GM18858 (cell line): Measurements from ENCODE around the gene STK4.
"Not testable (repeated sequence)": the region's sequence is repeated elsewhere in the genome, so short reads cannot be mapped to it uniquely, and the experiment has no call there.

Source experiments
- ATAC-seq: cut with Tn5 transposase; IDR thresholded peaks from one replicate; pipeline ENCODE4 v1.9.1; 2021; ENCODE audit not compliant: unreplicated experiment

The STK4 gene

GRCh38 chr20:45021631-45022030 is 55.3 kb downstream of the STK4 start:
- ATAC-seq = no peak

GRCh38 chr20:45023140-45023539 is 56.8 kb downstream of the STK4 start:
- ATAC-seq = not testable (repeated sequence)

GRCh38 chr20:45028424-45029136 is 62.3 kb downstream of the STK4 start:
- ATAC-seq = no peak

DNA sequence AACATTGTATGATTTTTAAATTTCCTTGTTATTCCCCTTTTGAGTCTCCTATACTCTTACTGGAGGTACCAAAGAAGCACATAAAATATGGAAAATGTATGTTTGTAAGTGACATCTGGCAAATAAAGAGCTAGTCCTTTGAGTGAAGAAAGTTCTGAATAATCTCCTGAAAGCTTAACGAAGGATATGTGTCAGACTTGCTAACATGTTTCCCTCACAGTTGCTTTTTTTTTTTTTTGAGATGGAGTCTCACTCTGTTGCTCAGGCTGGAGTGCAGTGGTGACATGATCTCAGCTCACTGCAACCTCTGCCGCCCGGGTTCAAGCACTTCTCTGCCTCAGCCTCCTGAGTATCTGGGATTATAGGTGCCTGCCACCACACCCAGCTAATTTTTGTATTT is 63.6 kb downstream of the STK4 start:
- ATAC-seq = no peak

GRCh38 chr20:45032276-45032675 is 66.0 kb downstream of the STK4 start:
- no peak for ATAC-seq

DNA sequence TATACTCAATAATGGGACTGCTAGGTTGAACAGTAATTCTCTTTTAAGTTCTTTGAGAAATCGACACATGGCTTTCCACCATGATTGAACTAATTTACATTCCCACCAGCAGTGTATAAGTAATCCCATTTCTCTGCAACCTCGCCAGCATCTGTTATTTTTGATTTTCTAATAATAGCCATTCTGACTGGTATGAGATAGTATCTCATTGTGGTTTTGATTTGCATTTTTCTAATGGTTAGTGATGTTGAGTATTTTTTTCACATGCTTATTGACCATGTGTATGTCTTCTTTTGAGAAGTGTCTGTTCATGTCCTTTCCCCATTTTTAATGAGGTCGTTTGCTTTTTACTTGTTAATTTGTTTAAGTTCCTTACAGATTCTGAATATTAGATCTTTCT is 66.5 kb downstream of the STK4 start:
- no peak for ATAC-seq

GRCh38 chr20:45034436-45034835 is 68.1 kb downstream of the STK4 start:
- ATAC-seq = no peak

DNA sequence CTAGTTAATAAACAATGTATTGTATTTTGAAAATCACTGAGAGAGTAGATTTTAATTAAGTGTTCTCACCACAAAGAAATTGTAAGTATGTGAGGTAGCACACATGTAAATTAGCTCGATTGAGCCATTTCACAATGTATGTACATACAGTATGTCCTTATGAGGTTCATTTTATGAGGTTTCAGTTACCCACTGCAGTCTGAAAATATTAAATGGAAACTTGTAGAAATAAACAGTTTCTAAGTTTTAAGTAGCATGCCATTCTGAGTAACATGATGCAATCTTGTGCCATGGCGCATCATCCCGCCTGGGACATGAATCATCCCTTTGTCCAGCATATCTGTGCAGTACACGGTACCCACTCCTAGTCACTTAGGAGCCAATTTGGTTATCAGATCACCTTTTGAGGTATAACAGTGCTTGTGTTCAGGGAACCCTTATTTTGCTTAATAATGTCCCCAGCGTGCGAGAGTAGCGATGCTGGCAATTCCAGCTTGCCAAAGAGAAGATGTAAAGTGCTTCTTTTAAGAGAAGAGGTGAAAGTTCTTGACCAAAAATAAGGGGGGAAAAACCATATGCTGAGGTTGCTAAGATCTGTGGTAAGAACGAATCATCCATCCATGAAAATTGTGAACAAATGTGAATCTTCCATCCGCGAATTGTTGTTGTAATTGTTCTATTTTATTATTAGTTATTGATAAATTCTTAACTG is 69.9 kb downstream of the STK4 start:
- ATAC-seq = no peak

DNA sequence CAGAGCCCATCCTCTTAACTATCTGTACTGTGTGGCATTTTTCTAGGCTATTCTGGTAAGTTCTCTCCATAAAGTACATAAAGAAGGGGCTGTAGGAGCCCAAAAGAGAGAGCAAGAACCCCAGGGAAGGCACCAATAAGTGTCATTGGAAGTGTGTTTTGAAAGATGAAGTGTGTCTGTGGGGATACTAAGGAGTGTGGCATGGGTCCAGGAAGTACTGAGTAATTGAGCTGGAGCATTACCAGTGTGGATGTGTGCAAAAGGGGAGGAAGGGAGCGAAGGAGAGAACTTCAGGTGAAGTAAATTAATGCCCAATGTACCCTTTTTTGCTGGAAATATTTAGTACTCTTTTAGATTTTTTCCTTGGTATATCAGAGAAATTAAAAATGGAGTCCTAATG is 70.7 kb downstream of the STK4 start:
- ATAC-seq = no peak

DNA sequence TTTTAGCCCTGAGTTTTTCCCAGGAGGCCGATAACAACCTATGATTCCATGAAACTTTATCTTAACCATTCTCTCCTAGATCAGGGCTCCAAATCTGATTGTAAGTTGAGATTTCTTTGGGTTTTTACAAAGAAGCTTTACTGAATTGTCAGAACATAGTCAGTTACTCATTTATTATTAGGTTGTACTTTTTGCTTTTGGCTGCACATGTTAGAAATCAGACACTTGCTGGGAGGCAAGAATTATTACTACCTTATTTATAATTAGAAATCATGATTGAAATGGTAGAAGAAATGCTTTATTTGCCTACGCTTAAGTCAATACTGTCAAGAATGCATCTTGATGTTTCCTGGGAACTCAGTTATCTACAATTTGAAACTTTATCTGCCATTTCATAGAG is 71.3 kb downstream of the STK4 start:
- ATAC-seq = no peak

GRCh38 chr20:45038745-45039474 is 72.6 kb downstream of the STK4 start:
- no peak for ATAC-seq

- no peak for ATAC-seq
These were observed 73.1 kb downstream of the STK4 start for GRCh38 chr20:45039475-45039820.

- ATAC-seq = no peak
These were observed 75.4 kb downstream of the STK4 start for GRCh38 chr20:45041464-45042337.

- no peak for ATAC-seq
These were observed 76.7 kb downstream of the STK4 start for GRCh38 chr20:45042978-45043377.

DNA sequence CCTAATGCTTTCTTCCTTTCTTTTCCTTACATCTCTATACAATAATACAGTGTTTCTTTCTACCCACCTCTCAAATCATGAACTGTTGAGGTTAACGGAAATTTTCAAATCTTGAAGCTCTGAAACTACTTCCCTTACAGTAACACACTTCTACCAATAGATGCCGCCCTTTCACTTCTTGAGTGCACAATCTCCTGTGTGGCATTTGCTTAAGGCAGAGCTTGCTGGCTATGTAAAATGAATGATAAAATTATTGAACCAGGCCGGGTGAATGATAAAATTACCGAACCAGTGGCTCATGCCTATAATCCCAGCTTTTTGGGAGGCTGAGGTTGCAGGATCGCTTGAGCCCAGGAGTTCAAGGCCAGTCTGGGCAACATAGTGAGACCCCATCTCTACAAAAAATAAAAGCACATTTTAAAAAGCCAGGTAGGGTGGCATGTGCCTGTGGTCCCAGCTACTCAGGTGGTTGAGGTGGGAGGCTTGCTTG is 77.8 kb downstream of the STK4 start:
- no peak for ATAC-seq

- ATAC-seq = no peak
These were observed 78.3 kb downstream of the STK4 start for GRCh38 chr20:45044601-45045000.

DNA sequence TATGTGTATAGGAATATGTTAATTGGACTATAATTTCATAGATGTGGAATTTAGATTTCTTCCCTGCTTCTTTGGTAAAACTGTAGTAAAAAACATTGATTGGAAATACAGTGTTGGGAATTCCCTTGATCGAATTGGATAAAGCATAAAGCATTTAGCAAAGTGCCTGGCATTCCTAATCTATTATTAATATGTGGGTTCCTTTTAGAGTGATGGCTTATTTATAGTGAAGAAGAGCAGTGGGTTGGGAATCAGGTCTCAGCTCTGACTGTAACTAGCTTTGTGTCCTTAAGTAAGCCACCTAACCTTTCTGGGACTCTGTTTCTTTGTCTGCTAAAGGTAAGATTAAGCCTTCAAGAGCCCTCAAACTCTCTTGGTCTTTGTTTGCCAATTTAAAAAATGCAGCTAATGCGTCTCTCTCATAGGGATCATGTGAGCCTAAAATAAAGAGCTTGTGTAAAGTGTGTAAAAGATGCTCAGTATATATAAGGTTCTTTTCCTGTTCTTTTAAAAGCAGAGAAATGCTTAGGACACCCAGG is 81.3 kb downstream of the STK4 start:
- ATAC-seq = no peak

- ATAC-seq = no peak
These were observed 83.1 kb downstream of the STK4 start for GRCh38 chr20:45049438-45049837.

DNA sequence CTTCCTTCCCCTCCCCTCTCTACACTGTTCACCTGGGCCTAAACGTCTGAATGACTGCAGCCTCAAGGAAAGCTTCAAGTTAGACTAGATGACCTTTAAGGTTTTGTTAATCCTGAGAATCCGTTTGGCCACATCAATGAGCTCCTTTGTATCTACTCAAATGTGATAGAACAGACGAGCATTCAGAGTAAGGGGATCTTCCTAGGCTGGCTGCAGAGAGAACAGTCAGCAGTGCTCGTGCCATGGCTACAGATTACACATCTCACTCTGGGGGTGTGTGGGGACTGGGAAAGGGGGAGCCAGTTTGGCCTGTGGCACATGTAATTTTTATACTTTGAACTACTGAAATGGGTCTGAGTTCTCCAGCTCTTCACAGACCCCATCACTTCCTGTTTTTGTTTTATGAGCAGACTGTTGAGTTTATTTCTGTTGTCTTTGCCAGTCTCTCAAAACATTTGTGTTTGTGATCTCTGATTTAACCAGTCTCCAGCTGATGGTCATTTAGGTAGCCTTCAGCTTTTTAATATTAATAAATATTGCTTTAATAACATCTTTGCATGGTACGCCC is 83.7 kb downstream of the STK4 start:
- ATAC-seq = no peak
